ENCODE data around the gene VMP1.
A peak's percentile ranks its signal among the peaks of the same experiment; 100 is the strongest.
"Not testable (repeated sequence)": the region's sequence is repeated elsewhere in the genome, so short reads cannot be mapped to it uniquely, and the experiment has no call there.

The VMP1 gene

GRCh38 chr17:59757043-59757442 lies 49.6 kb downstream of the VMP1 start:
- DNase-seq = no peak
- no peaks in the 10 kb centered on the region for H3K36me3 ChIP-seq
- peaks cover 0 to 51% (median 11%) of the 10 kb centered on the region in 4 donors for H3K4me1 ChIP-seq

GRCh38 chr17:59757470-59757869 lies 50.0 kb downstream of the VMP1 start:
- Histone ChIP-seq H3K4me1 (peaks cover 0 to 54% (median 11%) of the 10 kb centered on the region in 4 donors), H3K36me3 (no peaks in the 10 kb centered on the region), H3K4me3 (no peak overlapping the region), H3K27ac (peak overlapping the region in 1 of 2 donors; percentile 67), H3K9me3 (no peaks in the 10 kb centered on the region), H3K27me3 (no peaks in the 10 kb centered on the region)
- TF ChIP-seq CTCF (IDR thresholded peaks at IDR 0.05) = no peak
- DNase-seq = no peak
- intact Hi-C loops (cut with DNase I; ENCODE audit: low total_unique reads) = no loop called here

More at GRCh38 chr17:59757043-59757442, 49.6 kb downstream of the VMP1 start:
- no peak overlapping the region for H3K4me3 ChIP-seq
- no peak for TF ChIP-seq CTCF (IDR thresholded peaks at IDR 0.05)
- H3K9me3 ChIP-seq = no peaks in the 10 kb centered on the region
- intact Hi-C loops (cut with DNase I; ENCODE audit: low total_unique reads) = no loop called here
- no peaks in the 10 kb centered on the region for H3K27me3 ChIP-seq
- peak overlapping the region; percentile 67 to 68 for H3K27ac ChIP-seq

GRCh38 chr17:59757881-59758385 lies 50.5 kb downstream of the VMP1 start:
- intact Hi-C loops (cut with DNase I; ENCODE audit: low total_unique reads) = no loop called here
- no peaks in the 10 kb centered on the region for H3K36me3 ChIP-seq
- peaks cover 0 to 59% (median 13%) of the 10 kb centered on the region in 4 donors for H3K4me1 ChIP-seq
- H3K27ac ChIP-seq = peak overlapping the region in 1 of 2 donors; percentile 67
- H3K27me3 ChIP-seq = no peaks in the 10 kb centered on the region
- no peak overlapping the region for H3K4me3 ChIP-seq
- TF ChIP-seq CTCF (IDR thresholded peaks at IDR 0.05) = no peak
- DNase-seq = no peak
- H3K9me3 ChIP-seq = no peaks in the 10 kb centered on the region

- H3K27me3 ChIP-seq; H3K36me3 ChIP-seq; intact Hi-C loops (cut with DNase I; ENCODE audit: low total_unique reads); H3K4me3 ChIP-seq; H3K9me3 ChIP-seq; H3K27ac ChIP-seq; DNase-seq: not testable (repeated sequence)
- H3K4me1 ChIP-seq = peaks cover 0 to 66% (median 14%) of the 10 kb centered on the region in 4 donors
Observed at GRCh38 chr17:59758998-59759651, 51.7 kb downstream of the VMP1 start.

GRCh38 chr17:59760160-59760559 lies 52.7 kb downstream of the VMP1 start:
- TF ChIP-seq CTCF (IDR thresholded peaks at IDR 0.05) = no peak
- DNase-seq = no peak
- Histone ChIP-seq H3K4me1 (peaks cover 0 to 60% (median 11%) of the 10 kb centered on the region in 4 donors), H3K36me3 (peaks cover 0 to 3% (median 0%) of the 10 kb centered on the region in 3 donors), H3K27ac (no peak overlapping the region), H3K9me3 (no peaks in the 10 kb centered on the region), H3K4me3 (no peak overlapping the region), H3K27me3 (no peaks in the 10 kb centered on the region)
- intact Hi-C loops (cut with DNase I; ENCODE audit: low total_unique reads) = no loop called here

GRCh38 chr17:59761385-59762048 lies 54.1 kb downstream of the VMP1 start:
- Histone ChIP-seq H3K27ac (peak overlapping the region; percentile 42 to 53), H3K27me3 (no peaks in the 10 kb centered on the region), H3K4me1 (peaks cover 0 to 46% (median 4%) of the 10 kb centered on the region in 4 donors), H3K4me3 (peak overlapping the region in 1 of 2 donors; percentile 20), H3K9me3 (no peaks in the 10 kb centered on the region), H3K36me3 (peaks cover 3 to 6% (median 5%) of the 10 kb centered on the region in 3 donors)
- intact Hi-C loops (cut with DNase I; ENCODE audit: low total_unique reads) = no loop called here
- no peak for DNase-seq
- no peak for TF ChIP-seq CTCF (IDR thresholded peaks at IDR 0.05)

Data from tibial artery (tissue), 4 donors.